Measurements from ENCODE around the gene HMGN5.

Gene HMGN5

GRCh38 chrX:81110286-81110685, 91.4 kb downstream of the HMGN5 start:
- H3K27me3 ChIP-seq (ENCODE audit: control insufficient read depth, insufficient read depth, low read length) = no peaks in the 10 kb centered on the region

GRCh38 chrX:81082649-81083048, 119.1 kb downstream of the HMGN5 start:
- no peaks in the 10 kb centered on the region for H3K4me1 ChIP-seq (ENCODE audit: control insufficient read depth, insufficient read depth, low read length)
- H3K9me3 ChIP-seq (ENCODE audit: control insufficient read depth, insufficient read depth, low read length) = no peaks in the 10 kb centered on the region

More at GRCh38 chrX:81110286-81110685, 91.4 kb downstream of the HMGN5 start:
- Histone ChIP-seq H3K36me3 (ENCODE audit: control insufficient read depth, insufficient read depth, low read length) (no peaks in the 10 kb centered on the region), H3K9ac (ENCODE audit: low read depth, low read length) (no peak overlapping the region), H3K4me3 (ENCODE audit: low read depth, low read length) (no peak overlapping the region), H3K4me1 (ENCODE audit: control insufficient read depth, insufficient read depth, low read length) (no peaks in the 10 kb centered on the region), H3K9me3 (ENCODE audit: control insufficient read depth, insufficient read depth, low read length) (no peaks in the 10 kb centered on the region)

More at GRCh38 chrX:81082649-81083048, 119.1 kb downstream of the HMGN5 start:
- no peaks in the 10 kb centered on the region for H3K27me3 ChIP-seq (ENCODE audit: control insufficient read depth, insufficient read depth, low read length)
- no peak overlapping the region for H3K9ac ChIP-seq (ENCODE audit: low read depth, low read length)
- no peaks in the 10 kb centered on the region for H3K36me3 ChIP-seq (ENCODE audit: control insufficient read depth, insufficient read depth, low read length)
- H3K4me3 ChIP-seq (ENCODE audit: low read depth, low read length) = no peak overlapping the region

Data from iPS-15b (cell line).